NCI-H524 treated with DMSO at 0.1 percent for 48 hours (cell line): ENCODE measurements around the gene B3GNT7.

Source experiments
- DNase-seq: peaks from one replicate; lab custom pipeline; 2025; lab: John Stamatoyannopoulos, UW

Gene B3GNT7

GRCh38 chr2:231384109-231384435 lies 11.4 kb upstream of the B3GNT7 start:
- no peak for DNase-seq

- no peak for DNase-seq
Observed at GRCh38 chr2:231384970-231385369, 10.5 kb upstream of the B3GNT7 start.

GRCh38 chr2:231385429-231385828 lies 10.1 kb upstream of the B3GNT7 start:
- DNase-seq, result no peak

GRCh38 chr2:231386446-231386845 lies 9.1 kb upstream of the B3GNT7 start:
- DNase-seq, result no peak

GRCh38 chr2:231387904-231388724 lies 7.4 kb upstream of the B3GNT7 start:
- no peak for DNase-seq

- DNase-seq, result no peak
Observed at GRCh38 chr2:231388725-231389346, 6.7 kb upstream of the B3GNT7 start.

- DNase-seq, result no peak
Observed at GRCh38 chr2:231390667-231391066, 4.8 kb upstream of the B3GNT7 start.

GRCh38 chr2:231391981-231392380 lies 3.5 kb upstream of the B3GNT7 start:
- DNase-seq, result no peak

- no peak for DNase-seq
Observed at GRCh38 chr2:231392431-231393148, 2.9 kb upstream of the B3GNT7 start.

- DNase-seq, result no peak
Observed at GRCh38 chr2:231393149-231394131, 2.1 kb upstream of the B3GNT7 start.

GRCh38 chr2:231394211-231395141 lies 1.0 kb upstream of the B3GNT7 start:
- no peak for DNase-seq

GRCh38 chr2:231396058-231396821 lies 730 bp downstream of the B3GNT7 start:
- no peak for DNase-seq

GRCh38 chr2:231397011-231397927 lies 1.8 kb downstream of the B3GNT7 start:
- DNase-seq, result no peak

GRCh38 chr2:231397928-231398294 lies 2.4 kb downstream of the B3GNT7 start:
- no peak for DNase-seq

- DNase-seq, result no peak
Observed at GRCh38 chr2:231398585-231398984, 3.1 kb downstream of the B3GNT7 start.

- DNase-seq, result no peak
Observed at GRCh38 chr2:231399046-231399852, 3.7 kb downstream of the B3GNT7 start.

- DNase-seq, result peak; percentile 14
Observed at GRCh38 chr2:231399853-231400680, 4.6 kb downstream of the B3GNT7 start.
